Measurements from ENCODE around the gene DMPK.

Gene DMPK

GRCh38 chr19:45766296-45766868 lies 15.9 kb downstream of the DMPK start:
- peaks cover 4 to 50% of the 10 kb centered on the region in 2 donors for H3K4me1 ChIP-seq (ENCODE audit: control insufficient read depth in 1 of 2, insufficient read depth in 2 of 2, low read length in 2 of 2)

GRCh38 chr19:45765702-45766295 lies 16.5 kb downstream of the DMPK start:
- Histone ChIP-seq H3K4me1 (ENCODE audit: control insufficient read depth in 1 of 2, insufficient read depth in 2 of 2, low read length in 2 of 2) (peaks cover 4 to 45% of the 10 kb centered on the region in 2 donors), H3K36me3 (ENCODE audit: control insufficient read depth in 1 of 2, insufficient read depth in 2 of 2, low read length in 2 of 2) (peaks cover 0 to 3% of the 10 kb centered on the region in 2 donors), H3K27me3 (ENCODE audit: low read depth, low read length) (no peaks in the 10 kb centered on the region), H3K9me3 (ENCODE audit: control insufficient read depth in 1 of 2, low read length in 2 of 2) (no peaks in the 10 kb centered on the region), H3K4me3 (ENCODE audit: low read depth in 1 of 2, low read length in 2 of 2) (peak overlapping the region in 1 of 2 donors; percentile 93), H3K27ac (ENCODE audit: low read length) (no peak overlapping the region)

More at GRCh38 chr19:45766296-45766868, 15.9 kb downstream of the DMPK start:
- no peaks in the 10 kb centered on the region for H3K27me3 ChIP-seq (ENCODE audit: low read depth, low read length)
- H3K4me3 ChIP-seq (ENCODE audit: low read depth in 1 of 2, low read length in 2 of 2): peak overlapping the region in 1 of 2 donors; percentile 93
- peaks cover 0 to 3% of the 10 kb centered on the region in 2 donors for H3K36me3 ChIP-seq (ENCODE audit: control insufficient read depth in 1 of 2, insufficient read depth in 2 of 2, low read length in 2 of 2)
- no peaks in the 10 kb centered on the region for H3K9me3 ChIP-seq (ENCODE audit: control insufficient read depth in 1 of 2, low read length in 2 of 2)
- peak overlapping the region; percentile 75 for H3K27ac ChIP-seq (ENCODE audit: low read length)

GRCh38 chr19:45764945-45765701 lies 17.2 kb downstream of the DMPK start:
- Histone ChIP-seq H3K36me3 (ENCODE audit: control insufficient read depth in 1 of 2, insufficient read depth in 2 of 2, low read length in 2 of 2) (peaks cover 0 to 3% of the 10 kb centered on the region in 2 donors), H3K27me3 (ENCODE audit: low read depth, low read length) (no peaks in the 10 kb centered on the region), H3K9me3 (ENCODE audit: control insufficient read depth in 1 of 2, low read length in 2 of 2) (no peaks in the 10 kb centered on the region), H3K27ac (ENCODE audit: low read length) (no peak overlapping the region), H3K4me1 (ENCODE audit: control insufficient read depth in 1 of 2, insufficient read depth in 2 of 2, low read length in 2 of 2) (peaks cover 4 to 42% of the 10 kb centered on the region in 2 donors), H3K4me3 (ENCODE audit: low read depth in 1 of 2, low read length in 2 of 2) (peak overlapping the region in 1 of 2 donors; percentile 19)

DNA sequence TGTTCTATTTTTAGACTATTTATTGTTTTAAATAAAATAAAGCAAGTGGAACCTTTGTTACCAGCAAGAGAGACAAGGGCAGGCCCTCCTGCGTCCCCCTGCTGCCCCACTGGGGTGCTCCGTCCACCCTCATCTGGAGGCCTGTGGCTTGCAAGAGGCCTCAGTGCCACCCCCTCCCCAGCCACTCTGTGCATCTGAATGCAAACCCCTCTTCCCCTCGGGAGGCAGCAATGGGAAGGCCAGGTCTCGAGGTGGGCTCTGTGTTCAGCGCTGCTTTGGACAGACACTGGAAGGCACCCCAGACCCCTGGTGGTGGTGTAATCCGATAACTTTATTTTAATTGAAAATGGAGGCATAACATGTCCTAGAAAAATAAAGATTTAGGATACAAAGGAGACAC lies 17.8 kb downstream of the DMPK start:
- H3K4me3 ChIP-seq (ENCODE audit: low read depth in 1 of 2, low read length in 2 of 2): peak overlapping the region in 1 of 2 donors; percentile 19

GRCh38 chr19:45763691-45764294 lies 18.5 kb downstream of the DMPK start:
- Histone ChIP-seq H3K27ac (ENCODE audit: low read length) (no peak overlapping the region), H3K9me3 (ENCODE audit: control insufficient read depth in 1 of 2, low read length in 2 of 2) (no peaks in the 10 kb centered on the region), H3K36me3 (ENCODE audit: control insufficient read depth in 1 of 2, insufficient read depth in 2 of 2, low read length in 2 of 2) (no peaks in the 10 kb centered on the region), H3K4me1 (ENCODE audit: control insufficient read depth in 1 of 2, insufficient read depth in 2 of 2, low read length in 2 of 2) (peaks cover 4 to 37% of the 10 kb centered on the region in 2 donors), H3K27me3 (ENCODE audit: low read depth, low read length) (no peaks in the 10 kb centered on the region), H3K4me3 (ENCODE audit: low read depth in 1 of 2, low read length in 2 of 2) (peak overlapping the region in 1 of 2 donors; percentile 19)

More for the DNA sequence above, 17.8 kb downstream of the DMPK start:
- no peaks in the 10 kb centered on the region for H3K27me3 ChIP-seq (ENCODE audit: low read depth, low read length)
- peaks cover 0 to 3% of the 10 kb centered on the region in 2 donors for H3K36me3 ChIP-seq (ENCODE audit: control insufficient read depth in 1 of 2, insufficient read depth in 2 of 2, low read length in 2 of 2)
- H3K27ac ChIP-seq (ENCODE audit: low read length): no peak overlapping the region
- peaks cover 4 to 37% of the 10 kb centered on the region in 2 donors for H3K4me1 ChIP-seq (ENCODE audit: control insufficient read depth in 1 of 2, insufficient read depth in 2 of 2, low read length in 2 of 2)
- H3K9me3 ChIP-seq (ENCODE audit: control insufficient read depth in 1 of 2, low read length in 2 of 2): no peaks in the 10 kb centered on the region

- H3K27ac ChIP-seq (ENCODE audit: low read length): no peak overlapping the region
- no peak overlapping the region for H3K4me3 ChIP-seq (ENCODE audit: low read depth in 1 of 2, low read length in 2 of 2)
- H3K9me3 ChIP-seq (ENCODE audit: control insufficient read depth in 1 of 2, low read length in 2 of 2): no peaks in the 10 kb centered on the region
- H3K4me1 ChIP-seq (ENCODE audit: control insufficient read depth in 1 of 2, insufficient read depth in 2 of 2, low read length in 2 of 2): peaks cover 4 to 37% of the 10 kb centered on the region in 2 donors
- no peaks in the 10 kb centered on the region for H3K27me3 ChIP-seq (ENCODE audit: low read depth, low read length)
- H3K36me3 ChIP-seq (ENCODE audit: control insufficient read depth in 1 of 2, insufficient read depth in 2 of 2, low read length in 2 of 2): no peaks in the 10 kb centered on the region
Measured at GRCh38 chr19:45762870-45763631, 19.2 kb downstream of the DMPK start.

DNA sequence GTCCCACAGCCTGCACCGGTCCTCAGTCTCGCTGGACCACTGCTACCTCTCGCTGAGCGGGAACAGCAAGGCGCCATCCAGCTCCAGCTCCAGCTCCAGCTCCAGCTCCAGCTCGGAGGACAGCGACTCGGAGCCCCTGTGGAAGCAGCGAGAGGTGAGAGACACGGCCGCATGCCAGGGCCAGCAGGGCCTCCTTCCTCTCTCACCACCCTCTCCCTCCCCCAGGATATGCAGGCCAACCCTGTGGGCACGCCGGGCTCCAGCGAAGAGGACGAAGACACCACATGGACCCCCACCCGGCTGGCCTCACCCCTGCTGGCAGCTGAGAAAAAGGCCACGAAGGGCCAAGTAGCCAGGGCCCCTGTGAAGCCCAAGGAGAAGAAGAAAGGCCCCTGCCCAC lies 20.6 kb downstream of the DMPK start:
- Histone ChIP-seq H3K4me3 (ENCODE audit: low read depth in 1 of 2, low read length in 2 of 2) (no peak overlapping the region), H3K36me3 (ENCODE audit: control insufficient read depth in 1 of 2, insufficient read depth in 2 of 2, low read length in 2 of 2) (no peaks in the 10 kb centered on the region), H3K27me3 (ENCODE audit: low read depth, low read length) (no peaks in the 10 kb centered on the region), H3K9me3 (ENCODE audit: control insufficient read depth in 1 of 2, low read length in 2 of 2) (no peaks in the 10 kb centered on the region), H3K27ac (ENCODE audit: low read length) (no peak overlapping the region), H3K4me1 (ENCODE audit: control insufficient read depth in 1 of 2, insufficient read depth in 2 of 2, low read length in 2 of 2) (peaks cover 4 to 33% of the 10 kb centered on the region in 2 donors)

- H3K9me3 ChIP-seq (ENCODE audit: control insufficient read depth in 1 of 2, low read length in 2 of 2): no peaks in the 10 kb centered on the region
- H3K36me3 ChIP-seq (ENCODE audit: control insufficient read depth in 1 of 2, insufficient read depth in 2 of 2, low read length in 2 of 2): no peaks in the 10 kb centered on the region
- H3K4me1 ChIP-seq (ENCODE audit: control insufficient read depth in 1 of 2, insufficient read depth in 2 of 2, low read length in 2 of 2): peaks cover under 1 to 5% of the 10 kb centered on the region in 2 donors
- H3K27me3 ChIP-seq (ENCODE audit: low read depth, low read length): no peaks in the 10 kb centered on the region
- H3K27ac ChIP-seq (ENCODE audit: low read length): no peak overlapping the region
- no peak overlapping the region for H3K4me3 ChIP-seq (ENCODE audit: low read depth in 1 of 2, low read length in 2 of 2)
Measured at GRCh38 chr19:45758921-45759320, 23.4 kb downstream of the DMPK start.

DNA sequence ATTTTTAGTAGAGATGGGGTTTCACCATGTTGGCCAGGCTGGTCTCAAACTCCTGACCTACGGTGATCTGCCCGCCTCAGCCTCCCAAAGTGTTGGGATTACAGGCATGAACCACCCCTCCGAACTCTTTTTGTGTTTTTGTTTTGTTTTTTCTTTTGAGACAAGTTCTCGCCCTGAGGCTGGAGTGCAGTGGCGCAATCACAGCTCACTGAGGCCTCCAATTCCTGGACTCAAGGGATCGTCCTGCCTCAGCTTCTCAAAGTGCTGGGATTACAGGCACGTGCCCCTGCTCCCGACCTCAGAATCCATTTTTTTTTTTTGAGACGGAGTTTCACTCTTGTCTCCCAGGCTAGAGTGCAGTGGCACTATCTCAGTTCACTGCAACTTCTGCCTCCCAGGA lies 24.6 kb downstream of the DMPK start:
- no peaks in the 10 kb centered on the region for H3K27me3 ChIP-seq (ENCODE audit: low read depth, low read length)
- H3K36me3 ChIP-seq (ENCODE audit: control insufficient read depth in 1 of 2, insufficient read depth in 2 of 2, low read length in 2 of 2): no peaks in the 10 kb centered on the region
- no peaks in the 10 kb centered on the region for H3K4me1 ChIP-seq (ENCODE audit: control insufficient read depth in 1 of 2, insufficient read depth in 2 of 2, low read length in 2 of 2)
- no peak overlapping the region for H3K4me3 ChIP-seq (ENCODE audit: low read depth in 1 of 2, low read length in 2 of 2)
- H3K27ac ChIP-seq (ENCODE audit: low read length): no peak overlapping the region
- no peaks in the 10 kb centered on the region for H3K9me3 ChIP-seq (ENCODE audit: control insufficient read depth in 1 of 2, low read length in 2 of 2)

DNA sequence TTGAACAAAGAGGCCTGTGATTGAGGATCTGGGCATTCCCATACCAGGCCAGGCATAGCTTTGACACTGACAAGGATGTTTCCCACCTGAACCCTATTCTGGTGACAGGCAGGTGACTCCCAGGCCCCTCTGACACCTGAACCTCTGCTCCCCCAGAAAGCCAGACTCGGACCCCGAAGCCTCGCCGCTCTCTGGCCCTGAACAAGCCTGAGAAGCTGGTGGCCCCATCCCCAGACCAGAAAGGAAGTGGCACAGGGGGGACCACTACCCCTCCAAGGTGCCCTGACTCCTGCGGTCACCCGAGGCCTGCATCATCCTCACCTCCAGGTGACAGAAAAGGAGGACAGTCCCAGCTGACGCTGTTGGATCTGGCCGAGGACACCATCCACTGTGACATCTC lies 28.0 kb downstream of the DMPK start:
- H3K27ac ChIP-seq (ENCODE audit: low read length): no peak overlapping the region
- H3K36me3 ChIP-seq (ENCODE audit: control insufficient read depth in 1 of 2, insufficient read depth in 2 of 2, low read length in 2 of 2): no peaks in the 10 kb centered on the region
- no peaks in the 10 kb centered on the region for H3K4me1 ChIP-seq (ENCODE audit: control insufficient read depth in 1 of 2, insufficient read depth in 2 of 2, low read length in 2 of 2)
- no peaks in the 10 kb centered on the region for H3K27me3 ChIP-seq (ENCODE audit: low read depth, low read length)
- no peak overlapping the region for H3K4me3 ChIP-seq (ENCODE audit: low read depth in 1 of 2, low read length in 2 of 2)
- no peaks in the 10 kb centered on the region for H3K9me3 ChIP-seq (ENCODE audit: control insufficient read depth in 1 of 2, low read length in 2 of 2)

Measured in muscle layer of duodenum (tissue), 2 donors.